Mesenchymal stem cell (in vitro differentiated cells and primary cell): ENCODE data around the gene MORN3.

Experiments
- DNase-seq: peaks from one replicate; pipeline ENCODE4 v3.0.0-alpha.2; 2013
- H2AFZ ChIP-seq: one replicate; pipeline ENCODE4 v1.6.1; 2013; ENCODE audit warnings: low read depth, mild to moderate bottlenecking, control low read depth, inconsistent platforms, low read length, moderate library complexity
- H2AK5ac ChIP-seq: 2 replicates; pipeline ENCODE4 v1.6.1; 2013; ENCODE audit warnings: low read length, moderate library complexity, mild to moderate bottlenecking, inconsistent platforms; ENCODE audit not compliant: severe bottlenecking
- H2BK120ac ChIP-seq: one replicate; pipeline ENCODE4 v1.6.1; 2013; ENCODE audit warnings: low read depth, mild to moderate bottlenecking, inconsistent platforms, low read length, moderate library complexity
- H2BK12ac ChIP-seq, 2 experiments: one replicate each; pipeline ENCODE4 v1.6.1; 2013; ENCODE audit warnings: inconsistent platforms in 2 of 2, low read length in 2 of 2, mild to moderate bottlenecking in 2 of 2, moderate library complexity in 2 of 2, control low read depth in 1 of 2
- H2BK15ac ChIP-seq: one replicate; pipeline ENCODE4 v1.6.1; 2013; ENCODE audit warnings: mild to moderate bottlenecking, low read depth, inconsistent platforms; ENCODE audit not compliant: poor library complexity, severe bottlenecking
- H2BK5ac ChIP-seq: 2 replicates; pipeline ENCODE4 v1.6.1; 2013; ENCODE audit warnings: low read depth, mild to moderate bottlenecking, low read length, control low read depth, inconsistent platforms; ENCODE audit not compliant: poor library complexity, severe bottlenecking
- H3K14ac ChIP-seq, 2 experiments: one replicate each; pipeline ENCODE4 v1.6.1; 2013; ENCODE audit warnings: inconsistent platforms in 2 of 2, low read length in 2 of 2, control low read depth in 1 of 2, mild to moderate bottlenecking in 1 of 2, moderate library complexity in 1 of 2
- H3K18ac ChIP-seq, 2 experiments: one replicate each; pipeline ENCODE4 v1.6.1; 2013; ENCODE audit warnings: inconsistent platforms in 2 of 2, low read length in 2 of 2, control low read depth in 1 of 2, low read depth in 1 of 2, mild to moderate bottlenecking in 1 of 2
- H3K23ac ChIP-seq, 2 experiments: one replicate each; pipeline ENCODE4 v1.6.1; 2013; ENCODE audit warnings: inconsistent platforms in 2 of 2, low read length in 2 of 2, mild to moderate bottlenecking in 2 of 2, moderate library complexity in 2 of 2, control low read depth in 1 of 2
- H3K27ac ChIP-seq: 2 replicates; pipeline ENCODE4 v1.5.1; 2013; ENCODE audit warnings: mild to moderate bottlenecking, moderate library complexity, low read length, control low read depth, inconsistent platforms; ENCODE audit not compliant: poor library complexity, severe bottlenecking
- H3K27me3 ChIP-seq, 2 experiments: 2 replicates each; pipeline versions ENCODE4 v1.6.1 to v1.7.0; 2013; ENCODE audit warnings: low read length in 2 of 2, mild to moderate bottlenecking in 2 of 2, moderate library complexity in 2 of 2, control low read depth in 1 of 2, inconsistent platforms in 1 of 2; ENCODE audit not compliant: control insufficient read depth in 1 of 2, insufficient read depth in 1 of 2
- H3K36me3 ChIP-seq, 2 experiments: 2 replicates each; pipeline versions ENCODE4 v1.6.1 to v1.7.0; 2013; ENCODE audit warnings: low read length in 2 of 2, control low read depth in 1 of 2, inconsistent platforms in 1 of 2, low read depth in 1 of 2, mild to moderate bottlenecking in 1 of 2; ENCODE audit not compliant: insufficient read depth in 2 of 2, control insufficient read depth in 1 of 2
- H3K4ac ChIP-seq, 2 experiments: one replicate each; pipeline ENCODE4 v1.6.1; 2013; ENCODE audit warnings: inconsistent platforms in 2 of 2, low read length in 2 of 2, mild to moderate bottlenecking in 2 of 2, moderate library complexity in 2 of 2, control low read depth in 1 of 2, low read depth in 1 of 2
- H3K4me1 ChIP-seq: 2 replicates; pipeline ENCODE4 v1.6.1; 2013; ENCODE audit warnings: low read depth, low read length, control low read depth; ENCODE audit not compliant: control insufficient read depth, insufficient read depth
- H3K4me2 ChIP-seq: 2 replicates; pipeline ENCODE4 v1.6.1; 2013; ENCODE audit warnings: low read length, mild to moderate bottlenecking, inconsistent platforms; ENCODE audit not compliant: poor library complexity, severe bottlenecking
- H3K4me3 ChIP-seq, 2 experiments: 2 replicates each; pipeline versions ENCODE4 v1.5.1 to v1.7.0; 2013; ENCODE audit warnings: low read length in 2 of 2, mild to moderate bottlenecking in 2 of 2, control low read depth in 1 of 2, low read depth in 1 of 2; ENCODE audit not compliant: insufficient read depth in 1 of 2
- H3K79me1 ChIP-seq: replicated peaks from 2 replicates; pipeline ENCODE4 v1.6.1; 2013; ENCODE audit warnings: mild to moderate bottlenecking, control low read depth, low read length, inconsistent platforms; ENCODE audit not compliant: poor library complexity, severe bottlenecking
- H3K9ac ChIP-seq: 2 replicates; pipeline ENCODE4 v1.7.0; 2013; ENCODE audit warnings: mild to moderate bottlenecking, low read length, moderate library complexity
- H3K9me3 ChIP-seq: 2 replicates; pipeline ENCODE4 v1.7.0; 2013; ENCODE audit warnings: mild to moderate bottlenecking, low read length; ENCODE audit not compliant: control insufficient read depth
- H4K8ac ChIP-seq: one replicate; pipeline ENCODE4 v1.6.1; 2013; ENCODE audit warnings: inconsistent platforms, mild to moderate bottlenecking, low read length, moderate library complexity
- H4K91ac ChIP-seq: one replicate; pipeline ENCODE4 v1.6.1; 2013; ENCODE audit warnings: mild to moderate bottlenecking, low read length, inconsistent platforms
- WGBS: methylation state at CpG from one replicate; pipeline ENCODE4 v1.1.7; 2013; ENCODE audit warnings: mixed read lengths; 5-methylcytosine and 5-hydroxymethylcytosine counted together

The MORN3 gene

GRCh38 chr12:121656122-121656521, 13.3 kb downstream of the MORN3 start:
- Histone ChIP-seq H3K9me3 (no peaks in the 10 kb centered on the region), H3K27me3 (no peaks in the 10 kb centered on the region), H3K4me1 (peaks cover 5% of the 10 kb centered on the region), H2AK5ac (no peak overlapping the region), H3K4me2 (no peak overlapping the region), H3K36me3 (peaks cover 0 to 7% of the 10 kb centered on the region in 2 experiments), H3K9ac (no peak overlapping the region), H3K79me1 (no peaks in the 10 kb centered on the region), H3K23ac (no peak overlapping the region), H4K91ac (no peak overlapping the region), H4K8ac (no peak overlapping the region), H3K4ac (no peak overlapping the region), H3K14ac (no peak overlapping the region), H3K4me3 (no peak overlapping the region), H3K27ac (no peak overlapping the region), H2BK120ac (no peak overlapping the region), H3K18ac (no peak overlapping the region), H2BK15ac (no peak overlapping the region), H2BK12ac (no peak overlapping the region), H2AFZ (no peak overlapping the region), H2BK5ac (no peak overlapping the region)
- no peak for DNase-seq
- 98% methylated on average over 2 of the region's 2 CpGs for WGBS

DNA sequence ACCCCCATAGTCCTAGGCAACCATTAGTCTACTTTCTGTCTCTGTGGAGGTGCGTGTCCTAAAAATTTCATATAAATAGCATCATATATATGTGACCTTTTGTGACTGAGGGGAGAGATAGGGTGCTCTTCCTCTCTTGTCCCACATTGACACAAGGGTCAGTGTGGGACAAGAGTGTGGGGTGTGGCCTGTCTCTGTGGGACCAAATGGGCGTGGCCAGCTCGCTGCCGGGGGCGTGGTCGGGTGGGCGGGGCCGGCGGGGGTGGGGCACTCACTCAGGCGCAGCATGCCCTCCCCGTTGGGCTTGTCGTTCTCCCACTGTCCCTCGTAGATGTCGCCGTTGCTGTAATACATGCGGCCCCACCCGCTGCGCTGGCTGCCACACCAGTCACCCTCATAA, 15.5 kb downstream of the MORN3 start:
- Histone ChIP-seq H3K4me3 (no peak overlapping the region), H4K8ac (no peak overlapping the region), H3K4me2 (no peak overlapping the region), H3K4ac (no peak overlapping the region), H2BK15ac (no peak overlapping the region), H3K79me1 (no peaks in the 10 kb centered on the region), H3K27ac (no peak overlapping the region), H3K9me3 (no peaks in the 10 kb centered on the region), H2BK12ac (no peak overlapping the region), H2AK5ac (no peak overlapping the region), H4K91ac (no peak overlapping the region), H3K9ac (no peak overlapping the region), H3K18ac (no peak overlapping the region), H3K23ac (no peak overlapping the region), H2AFZ (no peak overlapping the region), H3K14ac (no peak overlapping the region), H3K27me3 (no peaks in the 10 kb centered on the region), H2BK5ac (no peak overlapping the region), H3K36me3 (peaks cover 0 to 7% of the 10 kb centered on the region in 2 experiments), H2BK120ac (no peak overlapping the region), H3K4me1 (peaks cover 5% of the 10 kb centered on the region)
- 79% methylated on average over 17 of the region's 18 CpGs for WGBS
- DNase-seq: no peak

DNA sequence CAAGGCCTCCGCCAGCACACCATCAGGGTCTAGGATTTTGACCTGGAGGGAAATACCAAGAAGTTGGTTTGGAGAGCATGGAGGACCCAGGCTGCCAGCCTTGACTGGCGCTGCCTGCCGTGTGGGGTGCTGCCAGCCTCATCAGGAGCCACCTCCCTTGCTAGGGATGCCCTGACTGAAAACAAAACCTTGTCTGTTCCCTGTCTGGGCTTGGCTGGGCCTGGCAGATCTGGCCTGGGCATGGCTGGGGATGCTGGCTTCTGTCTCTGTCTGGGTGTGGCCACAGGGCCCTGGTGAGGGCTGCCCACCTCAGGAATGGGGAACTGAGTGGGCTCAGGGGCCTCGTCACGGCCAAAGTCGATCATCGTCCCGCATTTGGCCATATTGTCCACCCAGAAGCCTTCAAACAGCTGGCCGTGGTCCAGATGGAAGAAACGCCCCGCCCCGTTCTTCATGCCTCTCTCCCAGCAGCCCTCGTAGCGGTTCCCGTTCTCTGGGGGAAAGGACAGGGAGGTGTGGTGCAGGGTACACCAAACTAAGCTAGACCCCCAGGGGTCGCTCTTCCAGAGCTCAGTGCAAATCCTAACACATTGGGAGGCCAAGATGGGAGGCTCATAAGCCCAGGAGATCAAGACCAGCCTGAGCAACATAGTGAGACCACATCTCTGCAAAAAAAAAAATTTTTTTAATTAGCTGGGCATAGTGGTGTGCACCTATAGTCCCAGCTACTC, 16.5 kb downstream of the MORN3 start:
- Histone ChIP-seq H3K18ac (no peak overlapping the region), H2AK5ac (no peak overlapping the region), H3K14ac (peak overlapping the region in 1 of 2 experiments; percentile 11), H3K4ac (no peak overlapping the region), H3K9ac (no peak overlapping the region), H3K4me1 (peaks cover 4% of the 10 kb centered on the region), H3K27ac (no peak overlapping the region), H4K91ac (no peak overlapping the region), H3K27me3 (no peaks in the 10 kb centered on the region), H2BK12ac (no peak overlapping the region), H2BK5ac (no peak overlapping the region), H4K8ac (no peak overlapping the region), H2BK15ac (no peak overlapping the region), H2AFZ (no peak overlapping the region), H3K4me3 (no peak overlapping the region), H3K4me2 (no peak overlapping the region), H3K79me1 (no peaks in the 10 kb centered on the region), H3K36me3 (peaks cover 0 to 7% of the 10 kb centered on the region in 2 experiments), H3K9me3 (no peaks in the 10 kb centered on the region), H3K23ac (no peak overlapping the region), H2BK120ac (no peak overlapping the region)
- 93% methylated on average over 16 of the region's 16 CpGs for WGBS
- DNase-seq: no peak

DNA sequence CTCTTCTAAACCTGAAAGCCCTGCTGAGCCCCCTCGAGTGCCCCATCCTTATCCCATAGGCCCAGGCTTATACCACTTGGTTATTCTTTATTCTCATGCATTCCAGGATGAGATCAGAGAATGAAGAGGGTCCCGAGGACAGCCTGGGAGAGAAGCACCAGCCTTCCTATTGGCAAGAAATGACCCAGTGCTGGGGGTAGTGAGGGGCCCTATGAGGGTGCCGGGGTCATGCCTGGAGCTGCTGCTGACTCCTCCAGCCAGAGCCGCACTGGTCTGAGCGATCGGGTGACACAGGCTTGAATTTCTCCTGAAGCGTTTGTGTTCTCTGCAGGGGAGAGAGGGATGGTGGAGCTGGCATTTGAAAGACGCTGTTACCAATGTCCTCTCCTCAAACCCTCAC, 18.1 kb downstream of the MORN3 start:
- Histone ChIP-seq H2BK5ac (no peak overlapping the region), H3K36me3 (peaks cover 0 to 7% of the 10 kb centered on the region in 2 experiments), H3K79me1 (no peaks in the 10 kb centered on the region), H3K14ac (no peak overlapping the region), H2BK12ac (no peak overlapping the region), H3K4me2 (no peak overlapping the region), H3K18ac (no peak overlapping the region), H2AK5ac (no peak overlapping the region), H4K8ac (no peak overlapping the region), H3K4me1 (peaks cover 4% of the 10 kb centered on the region), H3K4me3 (no peak overlapping the region), H3K27ac (no peak overlapping the region), H3K9ac (no peak overlapping the region), H2BK15ac (no peak overlapping the region), H4K91ac (no peak overlapping the region), H3K4ac (no peak overlapping the region), H3K27me3 (no peaks in the 10 kb centered on the region), H3K9me3 (no peaks in the 10 kb centered on the region), H3K23ac (no peak overlapping the region), H2BK120ac (no peak overlapping the region), H2AFZ (no peak overlapping the region)
- WGBS: 84% methylated on average over 7 of the region's 8 CpGs
- DNase-seq: no peak
